ENCODE results near the gene FBXL19. TPM values are rescaled to one million over a fixed set of nuclear protein-coding genes. Genes with fewer than 3 reads are reported as not detected.
"Not testable (repeated sequence)": the region's sequence is repeated elsewhere in the genome, so short reads cannot be mapped to it uniquely, and the experiment has no call there.

The FBXL19 gene
- total RNA-seq = 3.6 TPM

- DNase-seq (ENCODE audit: low spot score) (peak; percentile 59), ATAC-seq (no peak)
Measured at GRCh38 chr16:30923554-30924075, at the start of gene FBXL19. Gene FBXL19, plus strand, starts transcription at chr16:30923572. Its CDS starts 2,183 bp downstream, at chr16:30925755.

- no peak for DNase-seq (ENCODE audit: low spot score)
- ATAC-seq = peak; percentile 2
Measured at GRCh38 chr16:30874244-30874820, 49.0 kb upstream of the FBXL19 start.

GRCh38 chr16:30874821-30875717 lies 48.3 kb upstream of the FBXL19 start:
- ATAC-seq = peak; percentile 98
- DNase-seq (ENCODE audit: low spot score) = peak; percentile 91

- ATAC-seq = no peak
- DNase-seq (ENCODE audit: low spot score) = no peak
Measured at GRCh38 chr16:30875871-30876801, 47.2 kb upstream of the FBXL19 start.

GRCh38 chr16:30876867-30877266 lies 46.5 kb upstream of the FBXL19 start:
- ATAC-seq (no peak), DNase-seq (ENCODE audit: low spot score) (no peak)

- DNase-seq (ENCODE audit: low spot score) (no peak), ATAC-seq (no peak)
Measured at GRCh38 chr16:30882429-30883310, 40.7 kb upstream of the FBXL19 start.

GRCh38 chr16:30884760-30885159 lies 38.6 kb upstream of the FBXL19 start:
- ATAC-seq = no peak

GRCh38 chr16:30885196-30885595 lies 38.2 kb upstream of the FBXL19 start:
- ATAC-seq (no peak), DNase-seq (ENCODE audit: low spot score) (no peak)

More at GRCh38 chr16:30884760-30885159, 38.6 kb upstream of the FBXL19 start:
- no peak for DNase-seq (ENCODE audit: low spot score)

GRCh38 chr16:30886145-30886544 lies 37.2 kb upstream of the FBXL19 start:
- ATAC-seq (no peak), DNase-seq (ENCODE audit: low spot score) (no peak)

GRCh38 chr16:30887927-30888326 lies 35.4 kb upstream of the FBXL19 start:
- DNase-seq (ENCODE audit: low spot score) = no peak
- ATAC-seq = no peak

- ATAC-seq = no peak
- DNase-seq (ENCODE audit: low spot score) = no peak
Measured at GRCh38 chr16:30888856-30889499, 34.4 kb upstream of the FBXL19 start.

GRCh38 chr16:30889721-30890120 lies 33.7 kb upstream of the FBXL19 start:
- no peak for ATAC-seq
- DNase-seq (ENCODE audit: low spot score) = no peak

GRCh38 chr16:30891043-30891823 lies 32.1 kb upstream of the FBXL19 start:
- not testable (repeated sequence) for DNase-seq (ENCODE audit: low spot score); ATAC-seq

- no peak for DNase-seq (ENCODE audit: low spot score)
- ATAC-seq = no peak
Measured at GRCh38 chr16:30892670-30893416, 30.5 kb upstream of the FBXL19 start.

- ATAC-seq (no peak), DNase-seq (ENCODE audit: low spot score) (peak; percentile 58)
Measured at GRCh38 chr16:30893417-30893743, 30.0 kb upstream of the FBXL19 start.

- ATAC-seq (peak; percentile 90), DNase-seq (ENCODE audit: low spot score) (peak; percentile 95)
Measured at GRCh38 chr16:30893744-30894539, 29.4 kb upstream of the FBXL19 start, which contains the start of gene BCL7C. Gene BCL7C, minus strand, starts transcription at chr16:30894077. Its CDS starts 133 bp downstream, at chr16:30893944.
